OCI-LY7 (cell line): ENCODE data around the gene ZBTB22. TPM values are rescaled to one million over a fixed set of nuclear protein-coding genes. Genes with fewer than 3 reads are reported as not detected.

ENCODE experiments used
- BruUV-seq: library from RNA; stranded (reverse); fragments of 400-500 nt; replicated peaks from 2 replicates; lab custom pipeline; 2021; lab: Mats Ljungman, UMichigan
- CTCF ChIA-PET: fragments of 300-600 bp; sonication (Branson Sonifier 250); formaldehyde crosslinking; loops from one replicate; lab custom pipeline; 2022; ENCODE audit warnings: antibody characterized with exemption; ENCODE audit not compliant: unreplicated experiment; lab: Charles Lee
- POLR2A ChIA-PET: fragments of 300-600 bp; sonication (Branson Sonifier 250); formaldehyde crosslinking; loops from one replicate; lab custom pipeline; 2022; ENCODE audit warnings: antibody characterized with exemption; lab: Charles Lee
- DNase-seq: peaks from one replicate; pipeline ENCODE4 v3.0.0-alpha.2; 2015; ENCODE audit warnings: low spot score
- H2AFZ ChIP-seq: fragments of 200-600 bp; sonication (generic), shearing (Covaris generic); 2 replicates; pipeline ENCODE4 v1.6.1; 2014; ENCODE audit warnings: mild to moderate bottlenecking, antibody characterized with exemption, low read length, moderate library complexity
- H3K27ac ChIP-seq: fragments of 200-600 bp; sonication (generic); 2 replicates; pipeline ENCODE4 v1.5.1; 2014; ENCODE audit warnings: mixed run types, low read depth, mild to moderate bottlenecking, moderate library complexity, low read length, inconsistent platforms; ENCODE audit not compliant: poor library complexity, severe bottlenecking
- H3K36me3 ChIP-seq: fragments of 200-600 bp; sonication (generic); 2 replicates; pipeline ENCODE4 v1.6.1; 2014; ENCODE audit warnings: mild to moderate bottlenecking, antibody characterized with exemption, low read length, moderate library complexity, mixed read lengths; ENCODE audit not compliant: insufficient read depth
- H3K4me1 ChIP-seq: fragments of 200-600 bp; sonication (generic); 2 replicates; pipeline ENCODE4 v1.5.1; 2014; ENCODE audit warnings: mild to moderate bottlenecking, low read length; ENCODE audit not compliant: insufficient read depth, poor library complexity, severe bottlenecking
- H3K4me2 ChIP-seq: fragments of 200-600 bp; sonication (generic); 2 replicates; pipeline ENCODE4 v1.6.1; 2014; ENCODE audit warnings: mild to moderate bottlenecking, low read length
- H3K4me3 ChIP-seq: fragments of 200-600 bp; sonication (generic); 2 replicates; pipeline ENCODE4 v1.5.1; 2014; ENCODE audit warnings: mild to moderate bottlenecking, low read depth, low read length; ENCODE audit not compliant: poor library complexity, severe bottlenecking
- H3K79me2 ChIP-seq: fragments of 200-600 bp; sonication (generic); 2 replicates; pipeline ENCODE4 v1.6.1; 2016; ENCODE audit warnings: low read depth, mild to moderate bottlenecking, low read length, moderate library complexity, mixed read lengths; ENCODE audit not compliant: insufficient read depth
- H3K9me2 ChIP-seq: fragments of 200-600 bp; sonication (generic); 2 replicates; pipeline ENCODE4 v1.6.1; 2016; ENCODE audit warnings: mild to moderate bottlenecking, low read length, mixed read lengths; ENCODE audit not compliant: insufficient read depth
- H3K9me3 ChIP-seq: fragments of 200-600 bp; sonication (generic); 2 replicates; pipeline ENCODE4 v1.6.1; 2014; ENCODE audit warnings: mild to moderate bottlenecking, mixed run types, low read length, mixed read lengths
- H4K20me1 ChIP-seq: fragments of 200-600 bp; sonication (generic); 2 replicates; pipeline ENCODE4 v1.6.1; 2014; ENCODE audit warnings: mild to moderate bottlenecking, antibody characterized with exemption, low read length, moderate library complexity, mixed read lengths; ENCODE audit not compliant: insufficient read depth
- EZH2phosphoT487 ChIP-seq: fragments of 200-600 bp; sonication (generic); IDR thresholded peaks from 2 replicates; pipeline ENCODE4 v1.6.1; 2018; ENCODE audit warnings: low read depth, borderline replicate concordance, mild to moderate bottlenecking, mixed run types, antibody characterized with exemption, low read length, moderate library complexity, mixed read lengths
- intact Hi-C: fragments of 100-400 bp; cut with micrococcal nuclease; formaldehyde crosslinking; loops from one replicate; pipeline ENCODE4 v1.10.0; 2022; ENCODE audit not compliant: unreplicated experiment
- total RNA-seq, 2 experiments: library from RNA; depleted of rRNA in 1 of 2; stranded (reverse); fragments of >200 nt in 1 of 2; shearing (Covaris generic) in 1 of 2; gene quantifications; 2 replicates each; pipeline ENCODE4 v1.2.3, GENCODE V29; 2014 to 2022
- TF ChIP-seq, protein P1 (sequence below): fragments of 200-600 bp; sonication (generic); conservative IDR thresholded peaks from 2 replicates; pipeline ENCODE4 v1.5.1; 2014; ENCODE audit warnings: mild to moderate bottlenecking, antibody characterized with exemption, low read length, moderate library complexity, mixed read lengths

ZBTB22 gene
- total RNA-seq, 2 experiments from 2014 or later = 14.1 to 21.6 TPM

GRCh38 chr6:33312361-33313104 is 5.0 kb downstream of the ZBTB22 start:
- peak overlapping the region; percentile 84 for H3K4me3 ChIP-seq
- H3K9me2 ChIP-seq = no peaks in the 10 kb centered on the region
- ChIA-PET CTCF (interaction anchor here (0.9 kb wide), 1 partner anchor 11 kb away, joined by 3 read pairs; no protein-coding TSS in a partner anchor), POLR2A (interaction anchor here (0.6 to 2.0 kb wide), 9 partner anchors 10 to 475 kb away, joined by 3 to 11 read pairs (median 7); partner anchors contain the start of genes RGL2, RPS18 and VPS52)
- peak overlapping the region; percentile 79 for H3K4me2 ChIP-seq
- DNase-seq = peak; percentile 88
- no TSS peak for BruUV-seq
- H3K4me1 ChIP-seq = peaks cover 28% of the 10 kb centered on the region
- peaks cover 7% of the 10 kb centered on the region; the same call in 1 of the 2 replicates for H4K20me1 ChIP-seq
- peaks cover 56% of the 10 kb centered on the region for H3K79me2 ChIP-seq
- no peaks in the 10 kb centered on the region for H3K9me3 ChIP-seq
- peaks cover 47% of the 10 kb centered on the region for H3K36me3 ChIP-seq
- no peak for TF ChIP-seq EZH2phosphoT487
- TF ChIP-seq, protein P1, sequence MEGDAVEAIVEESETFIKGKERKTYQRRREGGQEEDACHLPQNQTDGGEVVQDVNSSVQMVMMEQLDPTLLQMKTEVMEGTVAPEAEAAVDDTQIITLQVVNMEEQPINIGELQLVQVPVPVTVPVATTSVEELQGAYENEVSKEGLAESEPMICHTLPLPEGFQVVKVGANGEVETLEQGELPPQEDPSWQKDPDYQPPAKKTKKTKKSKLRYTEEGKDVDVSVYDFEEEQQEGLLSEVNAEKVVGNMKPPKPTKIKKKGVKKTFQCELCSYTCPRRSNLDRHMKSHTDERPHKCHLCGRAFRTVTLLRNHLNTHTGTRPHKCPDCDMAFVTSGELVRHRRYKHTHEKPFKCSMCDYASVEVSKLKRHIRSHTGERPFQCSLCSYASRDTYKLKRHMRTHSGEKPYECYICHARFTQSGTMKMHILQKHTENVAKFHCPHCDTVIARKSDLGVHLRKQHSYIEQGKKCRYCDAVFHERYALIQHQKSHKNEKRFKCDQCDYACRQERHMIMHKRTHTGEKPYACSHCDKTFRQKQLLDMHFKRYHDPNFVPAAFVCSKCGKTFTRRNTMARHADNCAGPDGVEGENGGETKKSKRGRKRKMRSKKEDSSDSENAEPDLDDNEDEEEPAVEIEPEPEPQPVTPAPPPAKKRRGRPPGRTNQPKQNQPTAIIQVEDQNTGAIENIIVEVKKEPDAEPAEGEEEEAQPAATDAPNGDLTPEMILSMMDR = 0 out of 2 replicates have a peak, but pooled peaks have one; percentile 16
- H3K27ac ChIP-seq = peak overlapping the region; percentile 94
- H2AFZ ChIP-seq = no peak overlapping the region
- intact Hi-C loops = loop anchor here (5.0 kb wide), 1 partner anchor 100 kb away; the partner anchor contains the start of gene PHF1

DNA sequence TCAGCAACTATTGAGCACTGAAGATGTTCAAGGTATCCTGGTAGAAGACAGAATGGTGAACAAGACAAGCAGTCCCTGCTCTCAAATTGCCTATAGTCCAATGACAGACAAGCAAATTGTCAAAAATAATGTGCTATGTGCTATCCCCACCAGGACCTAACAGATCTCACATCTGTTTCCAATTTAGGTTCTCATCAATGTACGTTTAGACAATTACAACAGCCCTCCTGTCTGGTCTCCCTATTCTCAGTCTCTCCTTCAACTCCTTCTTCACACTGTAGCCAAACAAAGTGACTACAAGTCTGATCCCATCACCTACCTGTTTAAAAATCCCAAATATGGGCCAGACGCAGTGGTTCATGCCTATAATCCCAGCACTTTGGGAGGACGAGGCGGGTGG is 11.2 kb downstream of the ZBTB22 start:
- Histone ChIP-seq H3K4me1 (peaks cover 13% of the 10 kb centered on the region), H3K4me2 (no peak overlapping the region), H3K9me3 (no peaks in the 10 kb centered on the region), H3K27ac (peak overlapping the region; percentile 25), H4K20me1 (no peaks in the 10 kb centered on the region), H3K79me2 (peaks cover 45% of the 10 kb centered on the region), H2AFZ (no peak overlapping the region), H3K36me3 (peaks cover 84% of the 10 kb centered on the region), H3K9me2 (no peaks in the 10 kb centered on the region), H3K4me3 (no peak overlapping the region)
- intact Hi-C loops = no loop called here
- no peak for DNase-seq
- no TSS peak for BruUV-seq
- TF ChIP-seq, protein P1 = no peak
- no peak for TF ChIP-seq EZH2phosphoT487
- ChIA-PET POLR2A (no interaction called here), CTCF (no interaction called here)

DNA sequence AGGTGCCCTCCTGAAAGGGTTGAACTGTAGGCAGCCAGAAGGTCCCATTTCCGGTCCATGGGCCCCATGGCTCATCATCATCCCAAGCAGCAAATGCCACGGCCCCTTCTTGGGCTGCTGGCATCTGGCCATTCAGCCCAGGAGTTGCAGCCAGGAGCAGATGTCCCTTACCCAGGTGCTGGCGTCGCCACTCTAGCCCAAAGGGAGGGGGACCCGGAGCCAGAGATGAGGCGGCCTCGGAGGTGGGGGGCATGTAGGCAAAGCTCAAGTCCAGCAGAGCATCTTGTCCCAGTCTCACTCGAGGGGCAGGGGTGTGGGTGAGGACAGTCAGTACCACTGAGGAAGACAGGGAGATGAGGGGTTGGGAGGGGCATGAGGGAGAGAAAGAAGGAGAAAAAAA is 12.5 kb downstream of the ZBTB22 start:
- H3K9me3 ChIP-seq = no peaks in the 10 kb centered on the region
- ChIA-PET CTCF (no interaction called here), POLR2A (no interaction called here)
- H3K27ac ChIP-seq = no peak overlapping the region
- H3K36me3 ChIP-seq = peaks cover 85% of the 10 kb centered on the region
- H4K20me1 ChIP-seq = no peaks in the 10 kb centered on the region
- no peak overlapping the region for H3K4me2 ChIP-seq
- no peak overlapping the region for H3K4me3 ChIP-seq
- H2AFZ ChIP-seq = no peak overlapping the region
- BruUV-seq = no TSS peak
- peaks cover 16% of the 10 kb centered on the region for H3K4me1 ChIP-seq
- no peak for TF ChIP-seq EZH2phosphoT487
- TF ChIP-seq, protein P1 = no peak
- DNase-seq = no peak
- peaks cover 37% of the 10 kb centered on the region; the same call in 1 of the 2 replicates for H3K79me2 ChIP-seq
- no peaks in the 10 kb centered on the region for H3K9me2 ChIP-seq
- intact Hi-C loops = no loop called here
